ENCODE data around the gene ANKRD23.

The ANKRD23 gene

GRCh38 chr2:96869822-96870625 is 26.2 kb upstream of the ANKRD23 start, which contains the start of gene SEMA4C:
TSS of gene SEMA4C (minus strand) at chr2:96870080. CDS start at chr2:96867886, 2,194 bp downstream.
- H3K27me3 ChIP-seq (ENCODE audit: control insufficient read depth in 1 of 2, insufficient read depth in 2 of 2, low read length in 2 of 2): peaks cover 4 to 7% of the 10 kb centered on the region in 2 donors
- peak within 1 kb of the TSS; percentile 62 to 73 for H3K4me3 ChIP-seq (ENCODE audit: low read depth in 1 of 2, low read length in 2 of 2)
- H3K36me3 ChIP-seq (ENCODE audit: control insufficient read depth in 1 of 2, insufficient read depth in 2 of 2, low read length in 2 of 2): peaks cover 3 to 14% of the 10 kb centered on the region in 2 donors
- peaks cover 27 to 47% of the 10 kb centered on the region in 2 donors for H3K4me1 ChIP-seq (ENCODE audit: control insufficient read depth in 1 of 2, insufficient read depth in 2 of 2, low read length in 2 of 2)
- peak within 1 kb of the TSS; percentile 88 for H3K27ac ChIP-seq (ENCODE audit: low read depth, low read length)
- H3K9me3 ChIP-seq (ENCODE audit: control insufficient read depth in 1 of 2, low read length in 2 of 2): no peaks in the 10 kb centered on the region
- H3K9ac ChIP-seq (ENCODE audit: low read depth in 1 of 2, low read length in 2 of 2): peak within 1 kb of the TSS; percentile 60 to 63

GRCh38 chr2:96869281-96869821 is 25.5 kb upstream of the ANKRD23 start:
- Histone ChIP-seq H3K36me3 (ENCODE audit: control insufficient read depth in 1 of 2, insufficient read depth in 2 of 2, low read length in 2 of 2) (peaks cover 6 to 20% of the 10 kb centered on the region in 2 donors), H3K9me3 (ENCODE audit: control insufficient read depth in 1 of 2, low read length in 2 of 2) (no peaks in the 10 kb centered on the region), H3K27me3 (ENCODE audit: control insufficient read depth in 1 of 2, insufficient read depth in 2 of 2, low read length in 2 of 2) (peaks cover 4 to 7% of the 10 kb centered on the region in 2 donors), H3K9ac (ENCODE audit: low read depth in 1 of 2, low read length in 2 of 2) (peak overlapping the region; percentile 60 to 63), H3K4me3 (ENCODE audit: low read depth in 1 of 2, low read length in 2 of 2) (peak overlapping the region; percentile 62 to 73), H3K4me1 (ENCODE audit: control insufficient read depth in 1 of 2, insufficient read depth in 2 of 2, low read length in 2 of 2) (peaks cover 27 to 42% of the 10 kb centered on the region in 2 donors), H3K27ac (ENCODE audit: low read depth, low read length) (peak overlapping the region; percentile 88)

GRCh38 chr2:96868555-96869280 is 24.9 kb upstream of the ANKRD23 start:
- Histone ChIP-seq H3K4me1 (ENCODE audit: control insufficient read depth in 1 of 2, insufficient read depth in 2 of 2, low read length in 2 of 2) (peaks cover 27 to 36% of the 10 kb centered on the region in 2 donors), H3K9ac (ENCODE audit: low read depth in 1 of 2, low read length in 2 of 2) (peak overlapping the region; percentile 60 to 63)

GRCh38 chr2:96867756-96868554 is 24.1 kb upstream of the ANKRD23 start:
- Histone ChIP-seq H3K36me3 (ENCODE audit: control insufficient read depth in 1 of 2, insufficient read depth in 2 of 2, low read length in 2 of 2) (peaks cover 16 to 33% of the 10 kb centered on the region in 2 donors), H3K4me1 (ENCODE audit: control insufficient read depth in 1 of 2, insufficient read depth in 2 of 2, low read length in 2 of 2) (peaks cover 27 to 35% of the 10 kb centered on the region in 2 donors), H3K27me3 (ENCODE audit: control insufficient read depth in 1 of 2, insufficient read depth in 2 of 2, low read length in 2 of 2) (peaks cover 4 to 7% of the 10 kb centered on the region in 2 donors), H3K9me3 (ENCODE audit: control insufficient read depth in 1 of 2, low read length in 2 of 2) (no peaks in the 10 kb centered on the region), H3K4me3 (ENCODE audit: low read depth in 1 of 2, low read length in 2 of 2) (peak overlapping the region; percentile 62 to 73), H3K27ac (ENCODE audit: low read depth, low read length) (peak overlapping the region; percentile 85), H3K9ac (ENCODE audit: low read depth in 1 of 2, low read length in 2 of 2) (peak overlapping the region; percentile 49 to 63)

More at GRCh38 chr2:96868555-96869280, 24.9 kb upstream of the ANKRD23 start:
- H3K4me3 ChIP-seq (ENCODE audit: low read depth in 1 of 2, low read length in 2 of 2): peak overlapping the region; percentile 62 to 73
- H3K9me3 ChIP-seq (ENCODE audit: control insufficient read depth in 1 of 2, low read length in 2 of 2): no peaks in the 10 kb centered on the region
- H3K36me3 ChIP-seq (ENCODE audit: control insufficient read depth in 1 of 2, insufficient read depth in 2 of 2, low read length in 2 of 2): peaks cover 10 to 27% of the 10 kb centered on the region in 2 donors
- H3K27me3 ChIP-seq (ENCODE audit: control insufficient read depth in 1 of 2, insufficient read depth in 2 of 2, low read length in 2 of 2): peaks cover 4 to 7% of the 10 kb centered on the region in 2 donors
- H3K27ac ChIP-seq (ENCODE audit: low read depth, low read length): peak overlapping the region; percentile 85

GRCh38 chr2:96866986-96867755 is 23.4 kb upstream of the ANKRD23 start:
- Histone ChIP-seq H3K27me3 (ENCODE audit: control insufficient read depth in 1 of 2, insufficient read depth in 2 of 2, low read length in 2 of 2) (peaks cover 4 to 7% of the 10 kb centered on the region in 2 donors), H3K4me3 (ENCODE audit: low read depth in 1 of 2, low read length in 2 of 2) (peak overlapping the region; percentile 62 to 73), H3K27ac (ENCODE audit: low read depth, low read length) (peak overlapping the region; percentile 8), H3K9me3 (ENCODE audit: control insufficient read depth in 1 of 2, low read length in 2 of 2) (no peaks in the 10 kb centered on the region), H3K4me1 (ENCODE audit: control insufficient read depth in 1 of 2, insufficient read depth in 2 of 2, low read length in 2 of 2) (peaks cover 29 to 37% of the 10 kb centered on the region in 2 donors), H3K36me3 (ENCODE audit: control insufficient read depth in 1 of 2, insufficient read depth in 2 of 2, low read length in 2 of 2) (peaks cover 16 to 35% of the 10 kb centered on the region in 2 donors), H3K9ac (ENCODE audit: low read depth in 1 of 2, low read length in 2 of 2) (peak overlapping the region; percentile 49 to 63)

- Histone ChIP-seq H3K36me3 (ENCODE audit: control insufficient read depth in 1 of 2, insufficient read depth in 2 of 2, low read length in 2 of 2) (peaks cover 16 to 40% of the 10 kb centered on the region in 2 donors), H3K4me3 (ENCODE audit: low read depth in 1 of 2, low read length in 2 of 2) (peak overlapping the region in 1 of 2 donors; percentile 62), H3K4me1 (ENCODE audit: control insufficient read depth in 1 of 2, insufficient read depth in 2 of 2, low read length in 2 of 2) (peaks cover 33 to 39% of the 10 kb centered on the region in 2 donors), H3K9ac (ENCODE audit: low read depth in 1 of 2, low read length in 2 of 2) (no peak overlapping the region), H3K27me3 (ENCODE audit: control insufficient read depth in 1 of 2, insufficient read depth in 2 of 2, low read length in 2 of 2) (peaks cover 4 to 7% of the 10 kb centered on the region in 2 donors), H3K27ac (ENCODE audit: low read depth, low read length) (no peak overlapping the region), H3K9me3 (ENCODE audit: control insufficient read depth in 1 of 2, low read length in 2 of 2) (no peaks in the 10 kb centered on the region)
These were observed 22.8 kb upstream of the ANKRD23 start for GRCh38 chr2:96866586-96866985.

- peaks cover 32 to 37% of the 10 kb centered on the region in 2 donors for H3K4me1 ChIP-seq (ENCODE audit: control insufficient read depth in 1 of 2, insufficient read depth in 2 of 2, low read length in 2 of 2)
- no peak overlapping the region for H3K9ac ChIP-seq (ENCODE audit: low read depth in 1 of 2, low read length in 2 of 2)
- H3K36me3 ChIP-seq (ENCODE audit: control insufficient read depth in 1 of 2, insufficient read depth in 2 of 2, low read length in 2 of 2): peaks cover 16 to 44% of the 10 kb centered on the region in 2 donors
- H3K27me3 ChIP-seq (ENCODE audit: control insufficient read depth in 1 of 2, insufficient read depth in 2 of 2, low read length in 2 of 2): peaks cover 4 to 7% of the 10 kb centered on the region in 2 donors
- H3K27ac ChIP-seq (ENCODE audit: low read depth, low read length): no peak overlapping the region
- no peaks in the 10 kb centered on the region for H3K9me3 ChIP-seq (ENCODE audit: control insufficient read depth in 1 of 2, low read length in 2 of 2)
- H3K4me3 ChIP-seq (ENCODE audit: low read depth in 1 of 2, low read length in 2 of 2): no peak overlapping the region
These were observed 22.3 kb upstream of the ANKRD23 start for GRCh38 chr2:96866149-96866548.

GRCh38 chr2:96865654-96866053 is 21.8 kb upstream of the ANKRD23 start:
- no peak overlapping the region for H3K4me3 ChIP-seq (ENCODE audit: low read depth in 1 of 2, low read length in 2 of 2)
- H3K9ac ChIP-seq (ENCODE audit: low read depth in 1 of 2, low read length in 2 of 2): no peak overlapping the region
- peaks cover 2 to 3% of the 10 kb centered on the region in 2 donors for H3K27me3 ChIP-seq (ENCODE audit: control insufficient read depth in 1 of 2, insufficient read depth in 2 of 2, low read length in 2 of 2)
- peaks cover 16 to 47% of the 10 kb centered on the region in 2 donors for H3K36me3 ChIP-seq (ENCODE audit: control insufficient read depth in 1 of 2, insufficient read depth in 2 of 2, low read length in 2 of 2)
- peaks cover 27 to 32% of the 10 kb centered on the region in 2 donors for H3K4me1 ChIP-seq (ENCODE audit: control insufficient read depth in 1 of 2, insufficient read depth in 2 of 2, low read length in 2 of 2)
- no peak overlapping the region for H3K27ac ChIP-seq (ENCODE audit: low read depth, low read length)
- no peaks in the 10 kb centered on the region for H3K9me3 ChIP-seq (ENCODE audit: control insufficient read depth in 1 of 2, low read length in 2 of 2)
